NCI-H1417 treated with DMSO at 0.1 percent for 48 hours (cell line): ENCODE results near the gene LYPD8.

ENCODE experiments used
- DNase-seq: peaks from one replicate; lab custom pipeline; 2025; lab: John Stamatoyannopoulos, UW

Gene LYPD8

GRCh38 chr1:248757784-248758195 is 2.2 kb upstream of the LYPD8 start:
- no peak for DNase-seq

- DNase-seq: no peak
Observed at GRCh38 chr1:248756636-248757035, 1.1 kb upstream of the LYPD8 start.

GRCh38 chr1:248756151-248756550 is 592 bp upstream of the LYPD8 start:
- no peak for DNase-seq

- no peak for DNase-seq
Observed at GRCh38 chr1:248753708-248754280, 1.8 kb downstream of the LYPD8 start.

- no peak for DNase-seq
Observed at GRCh38 chr1:248753029-248753594, 2.4 kb downstream of the LYPD8 start.

GRCh38 chr1:248752161-248753028 is 3.2 kb downstream of the LYPD8 start:
- no peak for DNase-seq

GRCh38 chr1:248751635-248752034 is 3.9 kb downstream of the LYPD8 start:
- DNase-seq: no peak

GRCh38 chr1:248751142-248751541 is 4.4 kb downstream of the LYPD8 start:
- DNase-seq: no peak

- no peak for DNase-seq
Observed at GRCh38 chr1:248750496-248750895, 5.1 kb downstream of the LYPD8 start.

GRCh38 chr1:248748211-248748610 is 7.3 kb downstream of the LYPD8 start:
- no peak for DNase-seq

GRCh38 chr1:248740876-248741275 is 14.7 kb downstream of the LYPD8 start:
- DNase-seq: no peak

- no peak for DNase-seq
Observed at GRCh38 chr1:248739572-248740205, 15.9 kb downstream of the LYPD8 start.

GRCh38 chr1:248737457-248737856 is 18.1 kb downstream of the LYPD8 start:
- no peak for DNase-seq

- DNase-seq: no peak
Observed at GRCh38 chr1:248736977-248737376, 18.6 kb downstream of the LYPD8 start.

- DNase-seq: no peak
Observed at GRCh38 chr1:248733566-248733965, 22.0 kb downstream of the LYPD8 start.

GRCh38 chr1:248730507-248731335 is 24.8 kb downstream of the LYPD8 start:
- DNase-seq: no peak

GRCh38 chr1:248714248-248714647 is 41.3 kb downstream of the LYPD8 start:
- DNase-seq: no peak

- no peak for DNase-seq
Observed at GRCh38 chr1:248710305-248710900, 45.2 kb downstream of the LYPD8 start.

GRCh38 chr1:248704606-248705005 is 51.0 kb downstream of the LYPD8 start:
- DNase-seq: no peak

GRCh38 chr1:248703674-248704073 is 51.9 kb downstream of the LYPD8 start:
- no peak for DNase-seq

GRCh38 chr1:248702714-248703113 is 52.8 kb downstream of the LYPD8 start, which contains the start of gene OR14I1:
OR14I1 (minus strand) TSS chr1:248702766.
- DNase-seq: no peak
